Measurements from ENCODE around the gene LMOD3.

LMOD3 gene

GRCh38 chr3:69090021-69090420 is 32.4 kb downstream of the LMOD3 start:
- DNase-seq = no peak

GRCh38 chr3:69088063-69088462 is 34.3 kb downstream of the LMOD3 start:
- no peak for DNase-seq

- DNase-seq = no peak
These were observed 35.2 kb downstream of the LMOD3 start for GRCh38 chr3:69087030-69087791.

GRCh38 chr3:69085833-69086722 is 36.3 kb downstream of the LMOD3 start:
- peak; percentile 23 for DNase-seq

GRCh38 chr3:69085168-69085832 is 37.1 kb downstream of the LMOD3 start:
- DNase-seq = no peak

GRCh38 chr3:69084326-69085167 is 37.8 kb downstream of the LMOD3 start, which contains the start of gene ARL6IP5:
TSS of gene ARL6IP5 (plus strand) at chr3:69084937. CDS start at chr3:69085048, 111 bp downstream.
- DNase-seq = peak; percentile 78

- no peak for DNase-seq
These were observed 39.6 kb downstream of the LMOD3 start for GRCh38 chr3:69082805-69083204.

GRCh38 chr3:69082361-69082760 is 40.0 kb downstream of the LMOD3 start:
- DNase-seq = no peak

GRCh38 chr3:69081583-69082262 is 40.7 kb downstream of the LMOD3 start:
- no peak for DNase-seq

- DNase-seq = peak; percentile 81
These were observed 42.0 kb downstream of the LMOD3 start, which contains the start of gene UBA3 for GRCh38 chr3:69080233-69080920. TSS of gene UBA3 (minus strand) at chr3:69080365. CDS start at chr3:69080353, 12 bp downstream.

GRCh38 chr3:69079269-69080159 is 42.9 kb downstream of the LMOD3 start:
- no peak for DNase-seq

GRCh38 chr3:69072928-69073327 is 49.5 kb downstream of the LMOD3 start:
- no peak for DNase-seq

GRCh38 chr3:69066121-69066520 is 56.3 kb downstream of the LMOD3 start:
- no peak for DNase-seq

GRCh38 chr3:69065318-69065964 is 57.0 kb downstream of the LMOD3 start:
- DNase-seq = no peak

GRCh38 chr3:69063636-69064035 is 58.8 kb downstream of the LMOD3 start:
- DNase-seq = no peak

GRCh38 chr3:69059688-69060087 is 62.7 kb downstream of the LMOD3 start:
- no peak for DNase-seq

GRCh38 chr3:69058947-69059224 is 63.5 kb downstream of the LMOD3 start:
- DNase-seq = no peak

- no peak for DNase-seq
These were observed 64.0 kb downstream of the LMOD3 start for GRCh38 chr3:69058180-69058946.
